Stimulated activated CD8-positive, alpha-beta memory T cell treated with anti-CD3 and anti-CD28 coated beads, Interleukin-15, amount 100 ng/mL, for 4 hours (primary cell): ENCODE results near the gene TLX1.

Experiments used
- DNase-seq, 2 donors: peaks; one replicate each; pipeline ENCODE4 v3.0.0-alpha.2; 2020; ENCODE audit warnings: low read depth in 2 of 2

TLX1 gene

DNA sequence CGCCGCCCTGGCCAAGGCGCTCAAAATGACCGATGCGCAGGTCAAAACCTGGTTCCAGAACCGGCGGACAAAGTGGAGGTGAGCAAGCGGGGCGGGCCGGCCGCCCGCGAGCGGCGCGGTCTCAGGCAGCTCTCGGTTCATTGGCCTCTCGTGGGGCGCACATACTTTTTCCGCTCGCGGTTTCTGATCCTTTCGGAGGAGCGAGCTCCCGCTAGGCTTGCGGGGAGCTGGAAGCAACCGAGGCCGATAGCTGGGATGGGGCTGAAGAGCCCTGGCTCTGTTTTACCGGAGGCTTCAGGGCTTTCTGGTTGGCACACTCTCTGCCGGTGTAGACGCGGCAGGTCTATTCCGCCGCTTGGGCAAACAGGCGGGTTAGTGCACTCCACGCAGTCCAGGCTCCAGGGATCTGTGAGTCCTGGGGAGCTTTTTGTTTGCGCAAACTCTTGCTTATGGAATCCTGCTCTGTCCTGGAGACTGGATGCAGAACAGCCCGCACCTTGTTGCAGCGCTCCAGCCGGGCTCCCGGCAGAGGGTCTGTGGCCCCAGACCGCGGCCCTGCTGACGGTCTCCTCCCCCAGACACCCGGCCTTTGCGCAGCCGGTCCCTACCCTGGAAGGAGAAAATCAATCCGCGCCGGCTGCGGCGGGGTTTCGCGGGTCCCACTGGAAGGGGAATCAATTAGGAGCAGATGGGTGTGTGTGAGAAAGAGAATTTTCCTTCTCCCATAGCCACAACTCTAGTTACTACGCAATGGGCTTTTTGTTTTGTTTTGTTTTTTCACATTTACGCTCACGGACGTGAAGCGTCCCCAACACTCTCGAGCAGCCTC is 3.4 kb downstream of the TLX1 start:
- no peak for DNase-seq

GRCh38 chr10:101135141-101136006 is 4.3 kb downstream of the TLX1 start:
- no peak for DNase-seq

DNA sequence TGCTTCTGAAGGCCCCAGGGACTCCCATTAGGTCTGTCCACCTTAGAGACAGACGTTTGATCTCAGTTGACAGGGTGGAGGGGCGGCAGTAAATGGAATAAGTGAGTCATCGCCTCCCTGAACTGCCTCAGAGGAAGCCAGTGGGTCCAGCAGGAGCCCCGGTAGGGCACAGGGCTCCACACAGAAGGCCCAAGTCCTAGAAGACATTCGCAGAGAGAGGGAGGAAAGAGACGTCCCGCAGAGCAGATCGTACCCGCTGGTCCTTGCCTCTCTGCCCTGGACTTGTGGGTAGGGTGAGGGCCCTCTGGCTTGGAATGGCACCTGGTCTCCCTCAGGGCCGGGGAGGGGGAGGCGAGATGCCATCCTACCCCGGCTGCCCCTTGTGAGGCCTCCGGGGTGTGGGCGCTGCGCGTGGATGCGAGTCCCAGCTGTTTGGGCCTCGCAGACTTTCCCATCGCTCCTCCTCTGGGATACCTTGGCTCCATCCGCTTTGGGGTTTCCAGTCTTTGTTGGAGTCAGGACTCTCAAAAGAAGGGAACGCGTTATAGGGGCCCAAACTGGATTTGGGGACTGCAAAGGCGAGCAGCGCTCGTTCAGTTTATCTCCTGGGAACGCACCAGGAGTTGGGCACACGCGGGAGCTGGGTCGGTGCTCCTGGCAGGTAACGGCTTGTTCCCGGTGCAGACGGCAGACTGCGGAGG is 5.1 kb downstream of the TLX1 start:
- DNase-seq = no peak

DNA sequence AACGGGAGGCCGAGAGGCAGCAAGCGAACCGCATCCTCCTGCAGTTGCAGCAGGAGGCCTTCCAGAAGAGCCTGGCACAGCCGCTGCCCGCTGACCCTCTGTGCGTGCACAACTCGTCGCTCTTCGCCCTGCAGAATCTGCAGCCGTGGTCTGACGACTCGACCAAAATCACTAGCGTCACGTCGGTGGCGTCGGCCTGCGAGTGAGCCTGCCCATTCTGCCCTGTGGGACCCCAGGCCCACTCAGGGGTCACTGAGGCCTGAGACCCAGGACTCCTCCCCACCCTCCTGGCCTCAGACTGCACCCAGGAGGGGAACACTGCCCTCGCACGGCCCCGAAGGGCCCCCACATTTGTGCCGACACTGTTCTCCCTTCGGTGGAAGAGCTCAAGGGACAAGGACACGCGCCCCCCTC is 5.6 kb downstream of the TLX1 start:
- no peak for DNase-seq

DNA sequence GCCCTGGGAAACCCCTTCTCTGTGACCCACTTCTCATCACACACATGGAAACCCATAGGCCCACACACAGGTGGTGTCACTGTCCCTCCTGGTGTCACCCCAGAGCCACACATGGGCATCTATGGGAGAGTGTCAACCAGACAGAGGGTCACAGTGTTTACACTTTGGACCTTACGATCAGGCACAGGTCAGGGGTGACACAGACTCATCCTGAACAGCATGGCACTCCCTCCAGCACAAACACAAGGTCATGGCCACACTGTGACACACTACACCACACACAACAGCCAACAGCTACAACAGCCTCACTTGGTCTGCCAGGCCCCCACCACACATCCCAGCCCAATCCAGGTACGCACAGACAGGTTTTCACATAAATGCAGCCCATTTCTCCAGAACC is 6.2 kb downstream of the TLX1 start:
- DNase-seq = no peak

DNA sequence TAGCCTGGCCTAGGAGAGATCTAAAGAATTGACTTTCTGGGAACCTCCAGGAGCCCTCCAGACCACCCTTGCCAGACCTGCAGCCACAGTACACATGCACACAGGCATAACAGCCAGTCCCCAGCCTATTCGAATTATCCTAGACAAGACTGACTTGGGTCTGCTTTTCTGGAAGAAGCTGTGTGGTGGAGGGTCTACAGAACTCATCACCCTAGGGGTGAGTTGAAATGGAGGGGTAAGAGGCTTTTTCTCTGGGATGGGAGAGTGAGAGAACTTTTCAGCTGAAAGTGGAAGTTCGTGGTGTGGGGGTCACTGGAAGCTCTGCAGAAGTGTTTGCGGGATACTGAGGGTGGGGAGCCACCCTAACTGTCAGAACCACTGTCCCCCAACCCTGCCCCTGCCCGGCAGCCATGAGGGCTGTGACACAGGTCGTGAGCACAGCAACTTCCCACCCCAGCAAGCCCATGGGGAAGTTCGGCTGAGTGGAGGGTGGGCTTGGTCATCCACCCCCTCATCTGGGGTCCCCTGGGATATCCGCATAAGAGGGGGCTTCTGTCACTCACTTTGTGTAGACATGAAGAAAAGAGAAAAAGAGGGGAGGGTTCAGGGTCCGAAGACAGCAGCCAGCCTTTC is 7.8 kb downstream of the TLX1 start:
- DNase-seq = no peak

- DNase-seq = no peak
Measured at GRCh38 chr10:101139421-101139911, 8.4 kb downstream of the TLX1 start.

GRCh38 chr10:101140084-101140949 is 9.2 kb downstream of the TLX1 start:
- no peak for DNase-seq

- DNase-seq = no peak
Measured at GRCh38 chr10:101140950-101141615, 10.0 kb downstream of the TLX1 start.

GRCh38 chr10:101141616-101142532 is 10.8 kb downstream of the TLX1 start:
- peak; percentile 53 to 59 for DNase-seq

GRCh38 chr10:101142533-101143344 is 11.6 kb downstream of the TLX1 start:
- DNase-seq = no peak

DNA sequence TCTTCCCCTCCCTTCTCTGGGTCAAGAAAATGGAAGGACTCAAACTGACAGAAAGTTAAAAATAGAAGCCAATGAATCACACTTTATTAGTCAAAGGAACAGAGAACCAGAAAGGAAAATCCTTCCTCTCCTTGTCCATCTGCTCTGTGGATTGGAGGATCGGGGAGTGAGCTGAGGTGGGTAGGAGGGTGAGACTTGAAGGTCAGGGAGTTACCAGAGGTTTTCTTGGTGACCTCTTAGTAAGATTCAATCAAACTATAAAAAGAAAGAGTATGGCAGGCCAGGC is 12.2 kb downstream of the TLX1 start:
- DNase-seq = no peak

- no peak for DNase-seq
Measured at GRCh38 chr10:101144053-101144452, 13.0 kb downstream of the TLX1 start.

DNA sequence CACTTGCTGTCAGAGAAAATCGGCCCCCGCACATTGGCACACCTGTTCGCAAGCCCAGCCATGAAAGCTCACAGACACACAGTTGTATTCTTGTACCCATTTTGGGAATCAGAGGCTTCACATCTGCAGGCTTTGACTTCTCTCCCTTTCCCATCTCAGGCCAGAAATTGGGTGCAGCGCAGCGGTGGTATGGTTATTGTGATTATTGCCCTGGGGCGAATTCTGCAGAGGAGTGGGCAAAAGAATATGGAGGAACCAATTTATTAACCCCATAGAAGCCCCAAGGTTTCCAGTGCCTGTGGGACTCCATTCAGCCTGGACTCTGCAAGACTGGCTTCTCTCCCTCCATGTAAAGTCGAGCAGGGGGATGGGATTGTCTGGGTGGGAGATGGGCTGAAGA is 14.0 kb downstream of the TLX1 start:
- no peak for DNase-seq

DNA sequence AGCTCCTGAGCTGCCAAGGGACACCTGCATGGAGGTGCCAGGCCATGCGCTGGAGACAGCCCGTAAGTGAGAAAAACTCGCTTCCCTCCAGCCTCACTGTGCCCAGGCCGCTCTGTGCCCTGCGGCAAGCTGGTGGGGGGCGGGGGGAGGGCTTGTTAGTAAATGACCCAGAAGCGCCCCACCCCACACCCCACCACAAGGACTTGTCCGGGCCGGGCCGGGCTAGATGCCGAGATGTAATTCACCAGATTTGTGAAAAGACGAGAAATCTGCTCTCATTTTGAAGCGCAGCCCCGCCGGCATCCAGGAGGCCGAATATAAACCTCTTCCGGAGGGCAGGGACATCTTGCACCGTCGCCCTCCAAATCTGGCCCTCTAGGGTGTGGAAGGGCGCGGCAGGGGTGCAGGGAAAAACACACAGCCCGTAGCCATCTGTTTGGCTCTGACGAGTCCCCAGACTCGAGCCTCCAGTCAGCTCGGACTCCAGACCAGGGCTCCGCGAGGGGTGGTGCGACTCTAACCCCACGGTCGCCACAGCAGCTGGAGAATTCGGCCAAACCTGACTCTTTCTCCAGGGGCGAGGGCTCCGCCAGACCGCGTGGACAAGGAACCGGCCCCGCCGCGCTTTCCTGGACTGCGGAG is 14.8 kb downstream of the TLX1 start:
- no peak for DNase-seq

- no peak for DNase-seq
Measured at GRCh38 chr10:101146392-101147251, 15.5 kb downstream of the TLX1 start.

- no peak for DNase-seq
Measured at GRCh38 chr10:101151395-101151794, 20.3 kb downstream of the TLX1 start.
